Measurements from ENCODE around the gene AANAT.

DNA sequence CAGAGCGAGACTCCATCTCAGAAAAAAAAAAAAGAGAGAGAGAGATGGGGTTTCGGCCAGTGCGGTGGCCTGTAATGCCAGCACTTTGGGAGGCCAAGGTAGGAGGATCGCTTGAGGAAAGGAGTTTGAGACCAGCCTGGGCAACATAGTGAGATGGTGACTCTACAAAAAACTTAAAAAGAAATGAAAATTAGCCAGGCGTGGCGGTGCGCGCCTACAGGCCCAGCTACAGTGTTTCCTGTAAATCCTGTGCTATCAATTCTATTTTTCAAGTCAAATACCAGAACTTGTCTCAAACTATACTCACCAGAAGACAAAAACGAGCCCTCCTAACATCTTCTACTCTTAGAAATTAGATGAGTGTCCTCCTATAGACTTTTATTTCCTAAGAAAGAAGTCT, 33.7 kb upstream of the AANAT start:
- TF ChIP-seq EZH2 (IDR thresholded peaks at IDR 0.05; ENCODE audit: insufficient read depth, poor library complexity, severe bottlenecking) (no peak), EZH2phosphoT487 (IDR thresholded peaks at IDR 0.05; ENCODE audit: insufficient read depth, low read depth) (no peak)

Measured in GM23248 (cell line).